Mucosa of rectum (tissue), 2 donors: ENCODE data around the gene SPOP.
"Not testable (repeated sequence)": the region's sequence is repeated elsewhere in the genome, so short reads cannot be mapped to it uniquely, and the experiment has no call there.

Source experiments
- H3K27ac ChIP-seq, 2 donors: one replicate each; pipeline ENCODE4 v1.7.0; 2013; ENCODE audit warnings: inconsistent platforms in 2 of 2, low read depth in 2 of 2, low read length in 2 of 2
- H3K27me3 ChIP-seq, 2 donors: one replicate each; pipeline ENCODE4 v1.7.0; 2013; ENCODE audit warnings: low read length in 2 of 2; ENCODE audit not compliant: control insufficient read depth in 2 of 2, insufficient read depth in 2 of 2
- H3K36me3 ChIP-seq, 2 donors: one replicate each; pipeline ENCODE4 v1.7.0; 2013; ENCODE audit warnings: low read length in 2 of 2; ENCODE audit not compliant: control insufficient read depth in 2 of 2, insufficient read depth in 2 of 2
- H3K4me1 ChIP-seq, 2 donors: one replicate each; pipeline ENCODE4 v1.7.0; 2013; ENCODE audit warnings: low read length in 2 of 2, mild to moderate bottlenecking in 1 of 2; ENCODE audit not compliant: control insufficient read depth in 2 of 2, insufficient read depth in 2 of 2
- H3K4me3 ChIP-seq, 2 donors: one replicate each; pipeline ENCODE4 v1.7.0; 2013; ENCODE audit warnings: low read length in 2 of 2
- H3K9ac ChIP-seq, 2 donors: one replicate each; pipeline ENCODE4 v1.7.0; 2013; ENCODE audit warnings: low read length in 2 of 2, low read depth in 1 of 2, mild to moderate bottlenecking in 1 of 2
- H3K9me3 ChIP-seq, 2 donors: one replicate each; pipeline ENCODE4 v1.7.0; 2013; ENCODE audit warnings: low read length in 2 of 2; ENCODE audit not compliant: control insufficient read depth in 2 of 2
- donor health status: healthy.
- donor health status: Normal muscosa, but diverticular disease.

The SPOP gene

GRCh38 chr17:49677933-49678847, at the start of gene SPOP:
Gene SPOP, minus strand, starts transcription at chr17:49678097. Its CDS starts 55,287 bp downstream, at chr17:49622810.
- Histone ChIP-seq H3K9me3 (no peaks in the 10 kb centered on the region), H3K9ac (peak within 1 kb of the TSS; percentile 85 to 90), H3K4me1 (peaks cover 18 to 22% of the 10 kb centered on the region in 2 donors), H3K4me3 (peak within 1 kb of the TSS; percentile 92 to 95), H3K27ac (peak within 1 kb of the TSS; percentile 99), H3K27me3 (no peaks in the 10 kb centered on the region), H3K36me3 (peaks cover 0 to 3% of the 10 kb centered on the region in 2 donors)

- Histone ChIP-seq H3K27ac (no peak overlapping the region), H3K4me1 (peaks cover 8 to 9% of the 10 kb centered on the region in 2 donors), H3K9ac (no peak overlapping the region), H3K4me3 (no peak overlapping the region), H3K9me3 (no peaks in the 10 kb centered on the region), H3K27me3 (no peaks in the 10 kb centered on the region), H3K36me3 (peaks cover 2 to 4% of the 10 kb centered on the region in 2 donors)
Measured at GRCh38 chr17:49727380-49727779, 49.5 kb upstream of the SPOP start.

DNA sequence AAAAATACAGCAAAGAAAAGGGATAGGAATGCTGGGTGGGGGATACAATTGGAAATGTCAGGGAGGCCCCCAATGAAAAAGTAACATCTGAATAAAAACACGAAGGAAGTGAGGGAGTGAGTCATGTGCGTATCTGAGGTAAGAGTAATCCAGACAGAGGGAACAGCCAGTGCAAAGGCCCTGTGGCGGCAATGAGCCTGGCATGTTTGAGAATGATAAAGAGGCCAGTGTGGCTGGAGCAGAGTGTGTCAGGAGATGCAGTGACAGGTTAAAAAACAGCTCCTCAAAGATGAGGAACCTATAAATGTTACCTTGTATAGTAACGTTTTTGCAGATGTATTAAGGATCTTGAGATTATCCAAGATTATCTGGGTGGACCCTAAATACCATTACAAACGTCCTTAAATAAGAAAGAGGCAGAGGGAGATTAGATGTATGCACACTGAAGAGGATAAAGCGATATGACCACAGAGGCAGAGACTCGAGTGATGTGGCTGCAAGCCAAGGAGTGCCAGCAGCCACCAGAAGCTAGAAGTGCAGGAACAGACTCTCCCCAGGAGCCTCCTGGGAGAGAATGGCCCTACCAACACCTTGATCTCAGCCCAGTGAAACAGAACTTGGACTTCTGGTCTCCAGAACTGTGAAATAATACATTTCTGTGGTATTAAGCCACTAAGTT, 47.7 kb upstream of the SPOP start:
- no peaks in the 10 kb centered on the region for H3K9me3 ChIP-seq
- peaks cover 2 to 8% of the 10 kb centered on the region in 2 donors for H3K36me3 ChIP-seq
- peaks cover 5 to 7% of the 10 kb centered on the region in 2 donors for H3K4me1 ChIP-seq
- H3K27me3 ChIP-seq: no peaks in the 10 kb centered on the region
- H3K27ac ChIP-seq: no peak overlapping the region
- H3K9ac ChIP-seq: no peak overlapping the region
- no peak overlapping the region for H3K4me3 ChIP-seq

DNA sequence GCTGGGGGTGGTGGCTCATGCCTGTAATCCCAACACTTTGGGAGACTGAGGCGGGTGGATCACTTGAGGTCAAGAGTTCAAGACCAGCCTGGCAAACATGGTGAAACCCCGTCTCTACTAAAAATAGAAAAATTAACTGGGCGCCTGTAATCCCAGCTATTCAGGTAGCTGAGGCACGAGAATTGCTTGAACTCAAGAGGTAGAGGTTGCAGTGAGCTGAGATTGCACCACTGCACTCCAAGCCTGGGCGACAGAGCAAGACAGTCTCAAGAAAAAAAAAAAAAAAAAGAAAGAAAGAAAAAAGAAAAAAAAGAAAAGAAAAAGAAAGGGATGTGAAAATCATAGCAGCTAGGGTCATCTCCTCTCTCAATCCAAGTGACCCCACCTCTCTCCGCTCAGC, 46.7 kb upstream of the SPOP start:
- not testable (repeated sequence) for H3K4me1 ChIP-seq, H3K4me3 ChIP-seq, H3K27me3 ChIP-seq, H3K9ac ChIP-seq, H3K9me3 ChIP-seq
- H3K36me3 ChIP-seq: peaks cover 7 to 16% of the 10 kb centered on the region in 2 donors
- peak overlapping the region in 1 of 2 donors; percentile 12 for H3K27ac ChIP-seq

GRCh38 chr17:49723423-49723822, 45.5 kb upstream of the SPOP start:
- Histone ChIP-seq H3K36me3 (peaks cover 12 to 20% of the 10 kb centered on the region in 2 donors), H3K9me3 (no peaks in the 10 kb centered on the region), H3K27ac (peak overlapping the region; percentile 4 to 68), H3K4me1 (peaks cover 0 to 5% of the 10 kb centered on the region in 2 donors), H3K9ac (no peak overlapping the region), H3K4me3 (no peak overlapping the region), H3K27me3 (no peaks in the 10 kb centered on the region)

- Histone ChIP-seq H3K27ac (no peak overlapping the region), H3K9ac (no peak overlapping the region)
Measured at GRCh38 chr17:49722066-49722465, 44.2 kb upstream of the SPOP start.

DNA sequence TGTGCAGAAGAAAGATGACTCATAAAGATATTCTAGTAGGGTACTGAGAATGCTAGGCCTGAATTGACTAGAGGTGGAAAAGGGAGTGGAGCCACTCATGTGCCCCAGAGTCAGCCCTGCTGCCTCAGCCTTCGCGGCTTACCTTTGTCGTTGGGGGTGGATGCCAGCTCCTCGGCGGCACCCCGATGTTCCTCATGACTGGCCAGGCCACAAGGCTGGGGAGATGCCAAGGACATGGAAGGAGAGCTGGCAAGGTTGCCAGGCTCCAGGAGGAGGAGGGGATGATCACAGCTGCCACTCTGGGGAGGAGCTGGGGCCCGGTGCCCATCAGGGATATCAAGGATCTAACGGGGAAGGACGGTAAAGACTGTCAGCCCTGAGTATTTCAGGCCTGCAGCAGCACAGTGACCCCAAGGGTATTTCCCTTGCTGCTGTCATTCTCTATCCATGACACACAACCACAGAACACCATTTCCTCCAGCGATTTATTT, 39.5 kb upstream of the SPOP start:
- H3K9ac ChIP-seq: no peak overlapping the region
- H3K27ac ChIP-seq: no peak overlapping the region
- H3K4me3 ChIP-seq: no peak overlapping the region
- no peaks in the 10 kb centered on the region for H3K27me3 ChIP-seq
- no peaks in the 10 kb centered on the region for H3K4me1 ChIP-seq
- no peaks in the 10 kb centered on the region for H3K9me3 ChIP-seq
- H3K36me3 ChIP-seq: peaks cover 40 to 55% of the 10 kb centered on the region in 2 donors

More at GRCh38 chr17:49722066-49722465, 44.2 kb upstream of the SPOP start:
- H3K4me3 ChIP-seq: no peak overlapping the region
- no peaks in the 10 kb centered on the region for H3K9me3 ChIP-seq
- no peaks in the 10 kb centered on the region for H3K27me3 ChIP-seq
- peaks cover 0 to 5% of the 10 kb centered on the region in 2 donors for H3K4me1 ChIP-seq
- H3K36me3 ChIP-seq: peaks cover 22 to 32% of the 10 kb centered on the region in 2 donors

- H3K4me3 ChIP-seq: no peak overlapping the region
- no peak overlapping the region for H3K9ac ChIP-seq
- H3K4me1 ChIP-seq: no peaks in the 10 kb centered on the region
- H3K27me3 ChIP-seq: no peaks in the 10 kb centered on the region
- H3K27ac ChIP-seq: no peak overlapping the region
- no peaks in the 10 kb centered on the region for H3K9me3 ChIP-seq
- peaks cover 40 to 50% of the 10 kb centered on the region in 2 donors for H3K36me3 ChIP-seq
Measured at GRCh38 chr17:49716668-49717364, 38.9 kb upstream of the SPOP start.

DNA sequence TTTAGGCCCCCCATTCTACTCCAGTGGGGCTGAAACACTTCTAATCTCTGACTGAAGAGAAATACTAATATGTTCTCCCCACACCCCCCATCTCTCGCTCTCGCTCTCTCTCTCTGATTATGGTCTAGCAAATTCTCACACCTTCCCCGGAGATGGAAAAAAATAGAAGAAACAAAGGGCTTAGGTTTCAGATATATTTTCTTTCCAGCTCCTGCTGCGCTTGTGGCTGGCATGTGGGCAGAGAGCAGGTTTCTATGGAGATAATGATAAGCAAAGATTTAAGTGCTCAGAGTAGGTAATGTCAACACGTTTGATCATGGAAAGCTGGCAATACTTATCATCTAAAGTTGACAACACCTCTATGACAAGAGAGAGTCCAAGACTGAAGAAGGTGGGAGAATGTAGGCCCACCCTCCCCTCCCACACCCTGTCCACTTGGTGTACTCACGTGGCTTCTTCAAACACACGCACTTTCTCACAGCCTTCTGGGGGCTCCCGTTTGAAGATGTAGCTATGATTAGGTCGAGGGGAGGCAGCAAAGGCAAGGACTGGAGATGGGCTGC, 37.9 kb upstream of the SPOP start:
- peaks cover 40 to 51% of the 10 kb centered on the region in 2 donors for H3K36me3 ChIP-seq
- H3K9me3 ChIP-seq: no peaks in the 10 kb centered on the region
- no peaks in the 10 kb centered on the region for H3K27me3 ChIP-seq
- H3K4me3 ChIP-seq: no peak overlapping the region
- H3K4me1 ChIP-seq: no peaks in the 10 kb centered on the region
- no peak overlapping the region for H3K9ac ChIP-seq
- H3K27ac ChIP-seq: peak overlapping the region in 1 of 2 donors; percentile 23
